GM10248 (cell line): ENCODE data around the gene KCNQ1.

Experiments
- CTCF ChIA-PET: fragments of 300-600 bp; sonication (Branson Sonifier 250); formaldehyde crosslinking; extraction: SDS; loops from one replicate; lab custom pipeline; 2021; ENCODE audit warnings: antibody characterized with exemption; lab: Yijun Ruan, JAX
- POLR2A ChIA-PET: fragments of 350-650 bp; sonication (Branson Sonifier 250); formaldehyde crosslinking; extraction: SDS; loops from one replicate; lab custom pipeline; 2020; ENCODE audit warnings: antibody characterized with exemption; lab: Yijun Ruan, JAX
- DNase-seq: peaks from one replicate; pipeline ENCODE4 v3.0.0; 2012; ENCODE audit errors: extremely low spot score
- TF ChIP-seq, protein P1 (sequence below): IDR thresholded peaks from 2 replicates; pipeline ENCODE4 v1.5.1; 2012; ENCODE audit warnings: mild to moderate bottlenecking, low read depth; ENCODE audit errors: extremely low read depth, missing control alignments, control extremely low read depth

The KCNQ1 gene

DNA sequence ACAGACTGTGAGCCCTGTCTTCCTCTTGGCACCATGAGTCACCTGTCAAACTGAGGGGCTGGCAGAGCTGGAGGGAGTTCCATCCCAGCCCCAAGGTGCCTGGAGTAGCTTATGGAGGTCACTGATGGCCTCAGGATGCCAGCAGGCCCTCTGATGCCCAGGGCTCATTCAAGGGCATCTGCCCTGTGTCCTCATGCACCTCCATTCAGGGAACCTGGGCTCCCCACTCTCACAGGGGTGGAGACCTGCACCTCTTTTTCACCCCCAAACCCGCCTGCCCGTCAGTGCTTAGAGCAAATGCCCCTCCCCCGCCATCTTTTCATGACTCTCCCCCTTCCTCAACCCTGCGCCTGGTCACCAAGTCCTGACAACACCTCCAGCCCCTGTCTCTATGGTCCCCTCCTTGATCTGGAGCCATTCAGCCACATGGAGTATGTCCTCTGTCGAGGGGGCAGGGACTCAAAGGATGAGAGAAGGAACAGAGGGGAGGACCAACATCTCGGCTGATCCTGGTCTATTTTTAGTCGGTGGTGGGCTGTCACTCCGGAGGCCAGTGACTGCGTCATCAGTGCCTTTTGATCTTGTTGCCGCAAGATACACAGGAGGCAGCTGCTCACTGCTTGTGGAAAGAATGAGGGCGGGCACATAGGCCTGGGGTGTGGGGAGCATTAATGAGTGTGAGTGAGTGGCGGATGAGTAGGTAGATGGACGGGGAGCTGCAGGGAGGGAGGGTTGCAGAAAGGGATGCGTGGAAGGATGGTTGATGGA is 368.5 kb downstream of the KCNQ1 start:
- no peak for DNase-seq
- TF ChIP-seq, protein P1, sequence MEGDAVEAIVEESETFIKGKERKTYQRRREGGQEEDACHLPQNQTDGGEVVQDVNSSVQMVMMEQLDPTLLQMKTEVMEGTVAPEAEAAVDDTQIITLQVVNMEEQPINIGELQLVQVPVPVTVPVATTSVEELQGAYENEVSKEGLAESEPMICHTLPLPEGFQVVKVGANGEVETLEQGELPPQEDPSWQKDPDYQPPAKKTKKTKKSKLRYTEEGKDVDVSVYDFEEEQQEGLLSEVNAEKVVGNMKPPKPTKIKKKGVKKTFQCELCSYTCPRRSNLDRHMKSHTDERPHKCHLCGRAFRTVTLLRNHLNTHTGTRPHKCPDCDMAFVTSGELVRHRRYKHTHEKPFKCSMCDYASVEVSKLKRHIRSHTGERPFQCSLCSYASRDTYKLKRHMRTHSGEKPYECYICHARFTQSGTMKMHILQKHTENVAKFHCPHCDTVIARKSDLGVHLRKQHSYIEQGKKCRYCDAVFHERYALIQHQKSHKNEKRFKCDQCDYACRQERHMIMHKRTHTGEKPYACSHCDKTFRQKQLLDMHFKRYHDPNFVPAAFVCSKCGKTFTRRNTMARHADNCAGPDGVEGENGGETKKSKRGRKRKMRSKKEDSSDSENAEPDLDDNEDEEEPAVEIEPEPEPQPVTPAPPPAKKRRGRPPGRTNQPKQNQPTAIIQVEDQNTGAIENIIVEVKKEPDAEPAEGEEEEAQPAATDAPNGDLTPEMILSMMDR: no peak
- ChIA-PET POLR2A (no interaction called here), CTCF (no interaction called here)

DNA sequence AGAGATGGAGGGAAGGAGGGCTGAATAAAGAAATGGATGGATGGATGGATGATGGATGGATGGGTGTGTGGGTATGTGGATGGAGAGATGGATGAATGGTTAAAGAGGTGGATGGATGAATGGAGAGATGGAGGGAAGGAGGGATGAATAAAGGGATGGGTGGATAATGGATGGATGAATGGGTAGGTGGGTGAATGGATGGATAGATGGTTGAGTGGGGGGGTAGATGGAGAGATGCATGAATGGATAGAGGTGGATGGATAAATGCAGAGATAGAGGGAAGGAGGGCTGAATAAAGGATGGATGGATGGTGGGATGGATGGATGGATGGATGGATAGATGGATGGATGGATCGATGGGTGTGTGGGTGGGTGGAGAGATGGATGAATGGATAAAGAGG is 369.2 kb downstream of the KCNQ1 start:
- DNase-seq: no peak
- ChIA-PET CTCF (no interaction called here), POLR2A (no interaction called here)
- TF ChIP-seq, protein P1: no peak

DNA sequence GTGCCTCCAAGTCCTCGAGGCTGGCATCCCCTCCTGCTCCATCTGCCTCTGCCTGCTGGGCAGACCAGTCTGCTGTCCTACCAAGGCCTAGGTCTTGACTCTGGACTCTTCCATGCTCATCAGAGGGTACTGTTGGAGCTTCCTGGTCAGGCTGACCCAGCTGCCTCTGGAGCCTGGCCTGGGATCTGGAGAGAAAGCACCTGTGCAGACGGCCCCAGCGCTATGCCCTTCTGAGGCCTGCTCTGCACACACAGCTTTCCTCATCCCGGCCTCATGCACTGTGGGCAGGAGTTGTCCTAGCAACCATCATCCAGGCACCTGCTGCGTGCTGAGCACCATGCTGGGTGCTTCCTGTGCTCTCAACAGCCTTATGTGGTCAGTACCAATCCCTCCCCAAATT is 369.9 kb downstream of the KCNQ1 start:
- no peak for DNase-seq
- TF ChIP-seq, protein P1: no peak
- CTCF ChIA-PET: no interaction called here
- POLR2A ChIA-PET: no interaction called here

DNA sequence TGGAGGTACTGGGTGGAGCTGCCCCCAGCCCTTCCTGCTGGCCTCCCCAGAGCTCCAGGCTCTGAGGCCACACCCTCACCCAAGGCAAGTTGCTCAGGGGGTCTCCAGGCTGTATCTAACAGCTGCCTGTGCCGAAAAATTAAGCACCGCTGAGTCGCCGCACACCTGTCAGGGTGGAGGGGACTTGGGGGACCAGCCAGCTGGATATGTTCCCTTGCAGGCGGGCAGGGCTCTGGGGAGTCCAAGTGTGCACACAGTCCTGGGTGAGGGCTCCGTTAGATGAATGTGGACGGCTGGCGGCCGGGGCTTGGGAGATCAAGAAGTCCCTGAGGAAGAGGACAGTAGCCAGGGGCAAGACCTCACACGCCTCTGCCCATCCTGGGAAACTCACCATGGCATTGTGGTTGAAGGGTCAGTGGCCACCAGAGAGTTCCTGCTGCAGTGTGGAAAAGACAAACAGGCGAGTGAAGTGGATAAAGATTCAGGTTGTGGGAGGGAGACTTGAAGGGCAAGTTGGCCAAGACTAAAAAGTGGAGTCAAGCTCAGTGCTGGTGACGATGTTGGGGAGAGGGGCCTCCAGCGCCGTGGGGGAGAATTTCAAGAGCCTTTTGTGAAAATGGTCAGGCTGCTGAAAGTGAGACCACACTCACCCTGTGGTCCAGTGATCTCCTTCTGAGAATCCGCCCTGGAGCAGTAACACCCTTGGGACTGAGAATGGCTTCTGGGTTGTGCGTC is 371.1 kb downstream of the KCNQ1 start:
- TF ChIP-seq, protein P1: no peak
- CTCF ChIA-PET: interaction anchor here (1.7 kb wide), 1 partner anchor 14 kb away, joined by 4 read pairs; no protein-coding TSS in a partner anchor
- DNase-seq: no peak
- POLR2A ChIA-PET: no interaction called here

DNA sequence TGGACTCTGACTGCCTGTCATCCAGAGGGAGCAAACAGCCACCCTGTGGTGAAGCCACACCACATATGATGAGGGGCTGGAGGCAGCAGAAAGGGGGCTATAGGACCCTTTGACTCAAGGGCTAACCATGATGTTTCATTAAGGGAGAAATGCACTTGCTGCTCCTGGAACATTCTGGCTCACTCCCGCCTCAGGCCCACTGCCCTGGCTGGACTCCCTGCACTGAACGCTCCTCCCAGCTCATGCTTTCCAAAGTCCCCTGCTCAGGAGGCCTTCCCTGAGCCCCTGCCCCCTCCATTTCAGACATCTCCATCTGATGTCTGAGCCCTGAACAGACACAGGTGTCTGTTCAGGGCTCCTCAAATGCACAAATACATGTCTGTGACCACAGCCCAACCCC is 371.7 kb downstream of the KCNQ1 start:
- DNase-seq: no peak
- CTCF ChIA-PET: interaction anchor here (1.7 kb wide), 1 partner anchor 15 kb away, joined by 4 read pairs; no protein-coding TSS in a partner anchor
- POLR2A ChIA-PET: no interaction called here
- TF ChIP-seq, protein P1: no peak

DNA sequence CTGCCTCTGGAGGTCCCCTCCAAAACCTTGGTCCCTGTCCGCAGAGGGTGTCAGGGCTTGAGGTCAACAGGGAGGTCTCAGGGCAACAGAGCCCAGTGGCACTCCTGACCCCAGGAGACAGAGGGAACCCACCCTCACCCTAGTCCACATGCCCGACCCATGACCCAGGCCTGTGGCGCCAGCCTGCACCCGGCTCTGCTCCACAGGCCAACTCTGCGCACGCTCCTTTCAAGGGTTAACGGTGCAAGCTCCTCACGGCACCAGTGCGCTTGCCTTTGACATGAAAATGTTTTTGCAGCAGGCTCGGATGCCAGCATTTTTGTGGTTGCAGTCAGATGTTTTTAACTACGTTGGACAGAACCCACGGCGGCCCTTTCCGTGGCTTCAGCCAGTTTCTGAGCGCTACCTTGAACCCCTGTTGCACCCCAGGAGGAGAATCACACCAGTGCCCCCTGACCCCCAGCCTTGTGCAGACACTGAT is 372.2 kb downstream of the KCNQ1 start:
- ChIA-PET CTCF (interaction anchor here (1.7 kb wide), 1 partner anchor 15 kb away, joined by 4 read pairs; no protein-coding TSS in a partner anchor), POLR2A (no interaction called here)
- DNase-seq: no peak
- TF ChIP-seq, protein P1: no peak
